ENCODE measurements around the gene GLB1L. TPM values are rescaled to one million over a fixed set of nuclear protein-coding genes. Genes with fewer than 3 reads are reported as not detected.
A peak's percentile ranks its signal among the peaks of the same experiment; 100 is the strongest.

The GLB1L gene
- total RNA-seq, 4 donors from 2014 or later, result 0.40 to 9.1 (median 3.8) TPM

- Histone ChIP-seq H3K36me3 (no peaks in the 10 kb centered on the region), H3K27ac (no peak overlapping the region), H3K4me3 (no peak overlapping the region), H3K27me3 (no peaks in the 10 kb centered on the region), H3K4me1 (peaks cover 3 to 12% (median 6%) of the 10 kb centered on the region in 4 donors), H3K9me3 (no peaks in the 10 kb centered on the region)
- 73 to 100% methylated on average over 1 to 2 of the region's 2 CpGs for WGBS, 2 donors (ENCODE audit: low coverage in 1 of 2)
- in situ Hi-C loops (cut with MboI; ENCODE audit: low pct_ligation_motif_present in 1 of 4, low pct_unique_long_range_greater_than_20kb in 1 of 4, low sequenced_read_pairs in 3 of 4), result no loop called here
- no peak for TF ChIP-seq POLR2AphosphoS5 (IDR thresholded peaks at IDR 0.05)
- no peak for TF ChIP-seq CTCF (IDR thresholded peaks at IDR 0.05)
- no peak for TF ChIP-seq EP300 (IDR thresholded peaks at IDR 0.05; ENCODE audit: low read depth)
- no peak for TF ChIP-seq POLR2A (IDR thresholded peaks at IDR 0.05)
- intact Hi-C loops (cut with DNase I; ENCODE audit: low total_unique reads), result no loop called here
- DNase-seq, result no peak
Observed at GRCh38 chr2:219272995-219273394, 27.8 kb upstream of the GLB1L start.

- H3K36me3 ChIP-seq, result no peaks in the 10 kb centered on the region
- H3K27ac ChIP-seq, result no peak overlapping the region
- no peaks in the 10 kb centered on the region for H3K9me3 ChIP-seq
- peaks cover 0 to 6% (median 3%) of the 10 kb centered on the region in 4 donors for H3K4me1 ChIP-seq
- TF ChIP-seq POLR2A (IDR thresholded peaks at IDR 0.05), result no peak
- WGBS, 2 donors (ENCODE audit: low coverage in 1 of 2), result 90 to 100% methylated on average over 2 to 4 of the region's 4 CpGs
- in situ Hi-C loops (cut with MboI; ENCODE audit: low pct_ligation_motif_present in 1 of 4, low pct_unique_long_range_greater_than_20kb in 1 of 4, low sequenced_read_pairs in 3 of 4), result no loop called here
- intact Hi-C loops (cut with DNase I; ENCODE audit: low total_unique reads), result no loop called here
- no peaks in the 10 kb centered on the region for H3K27me3 ChIP-seq
- H3K4me3 ChIP-seq, result no peak overlapping the region
- DNase-seq, result no peak
Observed at GRCh38 chr2:219272356-219272755, 27.1 kb upstream of the GLB1L start.

DNA sequence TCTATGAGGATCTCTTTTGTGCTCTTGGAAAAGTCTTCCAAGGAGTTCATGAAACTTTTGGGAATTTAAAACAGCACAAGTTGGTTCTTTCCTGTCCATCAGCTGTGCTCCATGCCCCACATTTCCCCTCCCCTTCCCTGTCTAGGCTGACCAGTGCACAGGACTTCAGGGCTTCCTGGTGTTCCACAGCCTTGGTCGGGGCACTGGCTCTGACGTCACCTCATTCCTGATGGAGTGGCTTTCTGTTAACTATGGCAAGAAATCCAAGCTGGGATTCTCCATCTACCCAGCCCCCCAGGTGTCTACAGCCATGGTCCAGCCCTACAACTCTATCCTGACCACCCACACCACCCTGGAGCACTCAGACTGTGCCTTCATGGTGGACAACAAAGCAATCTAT lies 25.8 kb upstream of the GLB1L start:
- no peak for DNase-seq
- Histone ChIP-seq H3K27me3 (no peaks in the 10 kb centered on the region), H3K27ac (no peak overlapping the region), H3K4me1 (peaks cover 0 to 6% (median 3%) of the 10 kb centered on the region in 4 donors), H3K4me3 (no peak overlapping the region), H3K36me3 (no peaks in the 10 kb centered on the region), H3K9me3 (no peaks in the 10 kb centered on the region)
- WGBS, 2 donors (ENCODE audit: low coverage in 1 of 2), result 74% methylated on average over 2 of the region's 2 CpGs; no CpG with 5 or more reads in 1 of the 2 donors
- intact Hi-C loops (cut with DNase I; ENCODE audit: low total_unique reads) (no loop called here), in situ Hi-C loops (cut with MboI; ENCODE audit: low pct_ligation_motif_present in 1 of 4, low pct_unique_long_range_greater_than_20kb in 1 of 4, low sequenced_read_pairs in 3 of 4) (no loop called here)
- TF ChIP-seq EP300 (IDR thresholded peaks at IDR 0.05; ENCODE audit: low read depth), result no peak

DNA sequence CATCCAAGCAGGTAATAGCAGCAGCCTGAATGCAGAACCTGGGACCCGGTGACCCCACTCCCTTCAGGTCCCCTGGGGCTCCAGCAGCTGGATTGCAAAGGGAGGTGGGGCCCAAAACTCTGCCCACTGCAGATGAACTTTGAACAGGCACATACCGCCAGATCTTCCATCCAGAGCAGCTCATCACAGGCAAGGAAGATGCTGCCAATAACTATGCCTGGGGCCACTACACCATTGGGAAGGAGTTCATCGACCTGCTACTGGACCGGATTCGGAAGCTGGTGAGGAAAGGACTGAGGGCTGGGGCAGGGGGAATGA lies 24.8 kb upstream of the GLB1L start:
- in situ Hi-C loops (cut with MboI; ENCODE audit: low pct_ligation_motif_present in 1 of 4, low pct_unique_long_range_greater_than_20kb in 1 of 4, low sequenced_read_pairs in 3 of 4), result no loop called here
- Histone ChIP-seq H3K9me3 (no peaks in the 10 kb centered on the region), H3K27ac (no peak overlapping the region), H3K36me3 (no peaks in the 10 kb centered on the region), H3K4me3 (no peak overlapping the region), H3K4me1 (peaks cover 0 to 6% (median 3%) of the 10 kb centered on the region in 4 donors), H3K27me3 (no peaks in the 10 kb centered on the region)
- no peak for DNase-seq
- intact Hi-C loops (cut with DNase I; ENCODE audit: low total_unique reads), result no loop called here
- 81% methylated on average over 4 of the region's 5 CpGs; no CpG with 5 or more reads in 1 of the 2 donors for WGBS, 2 donors (ENCODE audit: low coverage in 1 of 2)
- TF ChIP-seq EP300 (IDR thresholded peaks at IDR 0.05; ENCODE audit: low read depth) (no peak), POLR2AphosphoS5 (IDR thresholded peaks at IDR 0.05) (no peak), POLR2A (IDR thresholded peaks at IDR 0.05) (no peak), CTCF (IDR thresholded peaks at IDR 0.05) (no peak)

DNA sequence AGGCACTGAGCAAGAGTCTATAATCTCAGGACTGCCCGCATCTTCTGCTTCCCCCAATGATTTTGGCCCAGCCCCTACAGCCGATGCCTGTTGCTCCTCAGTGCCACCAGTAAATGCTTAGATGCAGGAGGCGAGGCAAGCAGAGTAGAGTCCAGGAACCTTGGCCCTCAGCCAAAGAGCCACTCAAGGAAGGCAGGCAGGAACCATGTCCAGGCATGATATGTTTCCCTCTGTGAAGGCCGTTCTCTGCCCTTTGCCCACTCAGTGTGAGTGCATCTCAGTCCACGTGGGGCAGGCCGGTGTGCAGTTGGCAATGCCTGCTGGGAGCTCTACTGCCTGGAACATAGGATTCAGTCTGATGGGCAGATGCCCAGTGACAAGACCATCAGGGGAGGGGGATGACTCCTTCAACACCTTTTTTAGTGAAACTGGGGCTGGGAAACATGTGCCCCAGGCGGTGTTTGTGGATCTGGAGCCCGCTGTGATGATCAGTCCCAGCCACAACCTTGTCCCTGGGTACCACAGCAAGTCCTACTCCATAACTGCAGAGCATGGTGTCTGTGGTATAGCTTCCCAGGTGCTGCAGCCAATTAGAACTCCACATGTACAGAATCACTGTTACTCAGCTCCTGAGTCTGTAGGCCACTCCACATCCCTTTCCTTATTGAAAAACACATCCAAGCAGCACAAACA lies 24.3 kb upstream of the GLB1L start:
- peak; percentile 76 for DNase-seq
- H3K4me1 ChIP-seq, result peaks cover 0 to 6% (median 3%) of the 10 kb centered on the region in 4 donors
- H3K27me3 ChIP-seq, result no peaks in the 10 kb centered on the region
- no peak overlapping the region for H3K27ac ChIP-seq
- intact Hi-C loops (cut with DNase I; ENCODE audit: low total_unique reads) (no loop called here), in situ Hi-C loops (cut with MboI; ENCODE audit: low pct_ligation_motif_present in 1 of 4, low pct_unique_long_range_greater_than_20kb in 1 of 4, low sequenced_read_pairs in 3 of 4) (no loop called here)
- TF ChIP-seq POLR2AphosphoS5 (IDR thresholded peaks at IDR 0.05) (no peak), CTCF (IDR thresholded peaks at IDR 0.05) (no peak), POLR2A (IDR thresholded peaks at IDR 0.05) (no peak), EP300 (IDR thresholded peaks at IDR 0.05; ENCODE audit: low read depth) (no peak)
- WGBS, 2 donors (ENCODE audit: low coverage in 1 of 2), result 65% methylated on average over 8 of the region's 8 CpGs; no CpG with 5 or more reads in 1 of the 2 donors
- no peaks in the 10 kb centered on the region for H3K36me3 ChIP-seq
- H3K9me3 ChIP-seq, result no peaks in the 10 kb centered on the region
- H3K4me3 ChIP-seq, result no peak overlapping the region

All from transverse colon (tissue), 4 donors.